Measurements from ENCODE around the gene ABCC2. TPM values are rescaled to one million over a fixed set of nuclear protein-coding genes. Genes with fewer than 3 reads are reported as not detected.
A peak's percentile ranks its signal among the peaks of the same experiment; 100 is the strongest.

The ABCC2 gene
- total RNA-seq, 2 donors from 2014 or later: 0.22 to 0.40 TPM

GRCh38 chr10:99849057-99849456 is 66.6 kb downstream of the ABCC2 start:
- H3K36me3 Mint-ChIP-seq (ENCODE audit: low read depth): no peaks in the 10 kb centered on the region
- H3K27me3 ChIP-seq (ENCODE audit: control insufficient read depth, insufficient read depth, low read length, poor library complexity, severe bottlenecking): no peaks in the 10 kb centered on the region
- peaks cover 4% of the 10 kb centered on the region for H3K4me1 ChIP-seq (ENCODE audit: control insufficient read depth, insufficient read depth, low read length)
- no peak overlapping the region for H3K27ac ChIP-seq (ENCODE audit: low read depth, low read length)
- H3K4me3 ChIP-seq (ENCODE audit: low read length): no peak overlapping the region
- TF ChIP-seq, protein P1, sequence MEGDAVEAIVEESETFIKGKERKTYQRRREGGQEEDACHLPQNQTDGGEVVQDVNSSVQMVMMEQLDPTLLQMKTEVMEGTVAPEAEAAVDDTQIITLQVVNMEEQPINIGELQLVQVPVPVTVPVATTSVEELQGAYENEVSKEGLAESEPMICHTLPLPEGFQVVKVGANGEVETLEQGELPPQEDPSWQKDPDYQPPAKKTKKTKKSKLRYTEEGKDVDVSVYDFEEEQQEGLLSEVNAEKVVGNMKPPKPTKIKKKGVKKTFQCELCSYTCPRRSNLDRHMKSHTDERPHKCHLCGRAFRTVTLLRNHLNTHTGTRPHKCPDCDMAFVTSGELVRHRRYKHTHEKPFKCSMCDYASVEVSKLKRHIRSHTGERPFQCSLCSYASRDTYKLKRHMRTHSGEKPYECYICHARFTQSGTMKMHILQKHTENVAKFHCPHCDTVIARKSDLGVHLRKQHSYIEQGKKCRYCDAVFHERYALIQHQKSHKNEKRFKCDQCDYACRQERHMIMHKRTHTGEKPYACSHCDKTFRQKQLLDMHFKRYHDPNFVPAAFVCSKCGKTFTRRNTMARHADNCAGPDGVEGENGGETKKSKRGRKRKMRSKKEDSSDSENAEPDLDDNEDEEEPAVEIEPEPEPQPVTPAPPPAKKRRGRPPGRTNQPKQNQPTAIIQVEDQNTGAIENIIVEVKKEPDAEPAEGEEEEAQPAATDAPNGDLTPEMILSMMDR (conservative IDR thresholded peaks at IDR 0.05): no peak
- H3K27ac Mint-ChIP-seq: no peak overlapping the region
- no peak for DNase-seq
- 90 to 96% methylated on average over 7 of the region's 7 CpGs for WGBS, 2 experiments (ENCODE audit: insufficient coverage in 1 of 2, insufficient read length in 1 of 2)
- no peak overlapping the region for H3K9ac ChIP-seq (ENCODE audit: extremely low read depth, low read length, poor library complexity, severe bottlenecking)
- H3K9me3 Mint-ChIP-seq: no peaks in the 10 kb centered on the region
- H3K36me3 ChIP-seq (ENCODE audit: control insufficient read depth, insufficient read depth, low read length): no peaks in the 10 kb centered on the region
- no peaks in the 10 kb centered on the region for H3K9me3 ChIP-seq (ENCODE audit: control insufficient read depth, low read length)
- H3K4me1 Mint-ChIP-seq: peaks cover 37% of the 10 kb centered on the region
- H3K4me3 Mint-ChIP-seq: no peak overlapping the region
- peaks cover 3% of the 10 kb centered on the region for H3K27me3 Mint-ChIP-seq (ENCODE audit: insufficient read depth)

DNA sequence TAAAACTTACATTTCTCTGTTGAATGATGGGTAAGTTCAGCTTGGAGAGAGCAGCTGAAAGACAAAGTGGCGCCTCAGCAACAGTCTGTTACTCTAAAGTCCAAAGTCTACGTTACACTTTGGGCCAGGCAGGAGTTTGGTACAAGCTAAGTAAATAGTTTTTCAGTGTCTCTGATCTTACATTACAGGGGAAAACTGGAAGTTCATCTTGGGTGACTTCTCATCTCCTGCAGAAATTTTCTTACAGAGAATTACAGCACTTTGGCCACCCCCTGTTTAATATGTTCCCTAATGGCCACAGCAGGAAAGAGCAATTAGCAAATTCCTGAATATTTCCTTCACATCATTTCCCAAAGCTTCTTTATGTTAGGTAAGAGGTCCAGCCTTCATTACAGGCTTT is 67.1 kb downstream of the ABCC2 start:
- Mint-ChIP-seq H3K4me1 (peaks cover 37% of the 10 kb centered on the region), H3K36me3 (ENCODE audit: low read depth) (no peaks in the 10 kb centered on the region), H3K27ac (peak overlapping the region; percentile 20), H3K9me3 (no peaks in the 10 kb centered on the region), H3K27me3 (ENCODE audit: insufficient read depth) (peaks cover 3% of the 10 kb centered on the region), H3K4me3 (no peak overlapping the region)
- Histone ChIP-seq H3K36me3 (ENCODE audit: control insufficient read depth, insufficient read depth, low read length) (no peaks in the 10 kb centered on the region), H3K27ac (ENCODE audit: low read depth, low read length) (no peak overlapping the region), H3K4me3 (ENCODE audit: low read length) (no peak overlapping the region), H3K9me3 (ENCODE audit: control insufficient read depth, low read length) (no peaks in the 10 kb centered on the region), H3K9ac (ENCODE audit: extremely low read depth, low read length, poor library complexity, severe bottlenecking) (no peak overlapping the region), H3K27me3 (ENCODE audit: control insufficient read depth, insufficient read depth, low read length, poor library complexity, severe bottlenecking) (no peaks in the 10 kb centered on the region), H3K4me1 (ENCODE audit: control insufficient read depth, insufficient read depth, low read length) (peaks cover 4% of the 10 kb centered on the region)
- TF ChIP-seq, protein P1 (conservative IDR thresholded peaks at IDR 0.05): no peak
- DNase-seq: no peak
- WGBS, 2 experiments (ENCODE audit: insufficient coverage in 1 of 2, insufficient read length in 1 of 2): 88 to 90% methylated on average over 2 of the region's 2 CpGs

DNA sequence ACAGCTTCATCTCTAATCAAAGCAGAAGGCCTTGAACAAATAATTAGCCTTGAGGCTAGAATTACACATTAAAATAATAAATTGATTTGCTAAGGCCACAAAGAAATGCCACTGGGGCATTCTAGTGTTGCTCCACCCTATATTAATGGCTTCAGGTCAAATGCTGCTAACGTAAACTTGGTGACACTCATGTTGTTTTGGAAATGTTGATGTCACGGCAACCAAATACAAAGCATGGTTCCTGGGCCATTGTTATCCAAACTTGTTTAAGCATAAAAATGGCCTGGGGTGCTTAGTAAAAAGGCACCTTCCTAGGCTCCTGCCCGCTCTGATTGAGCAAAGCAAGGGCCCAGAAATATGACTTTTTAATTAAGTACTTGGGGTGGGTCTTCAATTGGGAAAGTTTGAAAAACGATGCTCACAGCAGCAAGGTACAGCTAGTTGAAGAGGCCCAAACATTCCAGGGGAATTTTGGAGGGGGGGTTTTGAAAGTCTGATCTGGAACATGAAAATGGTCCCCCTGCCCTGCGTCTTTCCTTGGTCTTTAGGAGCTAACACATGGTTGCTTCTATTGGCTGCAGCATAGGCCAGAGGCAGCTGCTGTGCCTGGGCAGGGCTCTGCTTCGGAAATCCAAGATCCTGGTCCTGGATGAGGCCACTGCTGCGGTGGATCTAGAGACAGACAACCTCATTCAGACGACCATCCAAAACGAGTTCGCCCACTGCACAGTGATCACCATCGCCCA is 67.8 kb downstream of the ABCC2 start:
- Mint-ChIP-seq H3K4me3 (no peak overlapping the region), H3K27ac (peak overlapping the region; percentile 20), H3K27me3 (ENCODE audit: insufficient read depth) (peaks cover 3% of the 10 kb centered on the region), H3K4me1 (peaks cover 37% of the 10 kb centered on the region), H3K9me3 (no peaks in the 10 kb centered on the region), H3K36me3 (ENCODE audit: low read depth) (no peaks in the 10 kb centered on the region)
- 78 to 82% methylated on average over 11 of the region's 11 CpGs for WGBS, 2 experiments (ENCODE audit: insufficient coverage in 1 of 2, insufficient read length in 1 of 2)
- H3K27ac ChIP-seq (ENCODE audit: low read depth, low read length): no peak overlapping the region
- no peaks in the 10 kb centered on the region for H3K27me3 ChIP-seq (ENCODE audit: control insufficient read depth, insufficient read depth, low read length, poor library complexity, severe bottlenecking)
- H3K9me3 ChIP-seq (ENCODE audit: control insufficient read depth, low read length): no peaks in the 10 kb centered on the region
- H3K4me3 ChIP-seq (ENCODE audit: low read length): no peak overlapping the region
- H3K9ac ChIP-seq (ENCODE audit: extremely low read depth, low read length, poor library complexity, severe bottlenecking): no peak overlapping the region
- TF ChIP-seq, protein P1 (conservative IDR thresholded peaks at IDR 0.05): no peak
- H3K36me3 ChIP-seq (ENCODE audit: control insufficient read depth, insufficient read depth, low read length): no peaks in the 10 kb centered on the region
- DNase-seq: peak; percentile 60
- peaks cover 4% of the 10 kb centered on the region for H3K4me1 ChIP-seq (ENCODE audit: control insufficient read depth, insufficient read depth, low read length)

Data from endodermal cell (in vitro differentiated cells).